ENCODE measurements around the gene PGM5. TPM values are rescaled to one million over a fixed set of nuclear protein-coding genes. Genes with fewer than 3 reads are reported as not detected.

Gene PGM5
- total and polyA plus RNA-seq, 2 experiments from 2014 or later, result 0.11 to 0.46 TPM

GRCh38 chr9:68500457-68501381 lies 144.3 kb downstream of the PGM5 start:
- H3K79me2 ChIP-seq (ENCODE audit: insufficient read depth), result no peaks in the 10 kb centered on the region
- no peaks in the 10 kb centered on the region for H3K4me1 ChIP-seq (ENCODE audit: insufficient read depth)
- no peaks in the 10 kb centered on the region for H3K9me3 ChIP-seq (ENCODE audit: low read depth)
- no peaks in the 10 kb centered on the region for H4K20me1 ChIP-seq (ENCODE audit: insufficient read depth)
- H3F3A ChIP-seq (ENCODE audit: insufficient read depth), result no peaks in the 10 kb centered on the region
- no peaks in the 10 kb centered on the region for H3K27me3 ChIP-seq (replicated peaks; ENCODE audit: insufficient read depth)
- no peak overlapping the region for H2AFZ ChIP-seq
- no peak overlapping the region for H3K27ac ChIP-seq
- DNase-seq, result peak; percentile 19
- H3K4me3 ChIP-seq, result no peak overlapping the region
- in situ Hi-C loops (cut with MboI), result loop anchor here (25.0 kb wide), 1 partner anchor 138 kb away; the partner anchor contains the start of gene PGM5
- WGBS, 2 experiments (ENCODE audit: low coverage in 1 of 2, low lambda C conversion rate in 2 of 2, missing lambda C conversion rate in 2 of 2), result 52 to 54% methylated on average over 9 of the region's 9 CpGs
- H3K4me2 ChIP-seq (ENCODE audit: unreplicated experiment), result no peak overlapping the region
- no peaks in the 10 kb centered on the region for H3K9me2 ChIP-seq (ENCODE audit: insufficient read depth)
- no peaks in the 10 kb centered on the region for H3K36me3 ChIP-seq (ENCODE audit: low read depth)
- TF ChIP-seq EZH2phosphoT487 (IDR thresholded peaks at IDR 0.05; ENCODE audit: insufficient read depth, low read depth) (no peak), EZH2 (IDR thresholded peaks at IDR 0.05; ENCODE audit: insufficient read depth, poor library complexity, severe bottlenecking) (no peak)
- H3K9ac ChIP-seq, result no peak overlapping the region

GRCh38 chr9:68502279-68502678 lies 145.9 kb downstream of the PGM5 start:
- H2AFZ ChIP-seq, result no peak overlapping the region
- no peak overlapping the region for H3K27ac ChIP-seq
- H3K9me2 ChIP-seq (ENCODE audit: insufficient read depth), result no peaks in the 10 kb centered on the region
- no peaks in the 10 kb centered on the region for H3F3A ChIP-seq (ENCODE audit: insufficient read depth)
- H3K9me3 ChIP-seq (ENCODE audit: low read depth), result no peaks in the 10 kb centered on the region
- H3K27me3 ChIP-seq (replicated peaks; ENCODE audit: insufficient read depth), result no peaks in the 10 kb centered on the region
- in situ Hi-C loops (cut with MboI), result loop anchor here (25.0 kb wide), 1 partner anchor 140 kb away; the partner anchor contains the start of gene PGM5
- H3K36me3 ChIP-seq (ENCODE audit: low read depth), result no peaks in the 10 kb centered on the region
- no peak overlapping the region for H3K4me2 ChIP-seq (ENCODE audit: unreplicated experiment)
- DNase-seq, result no peak
- no peaks in the 10 kb centered on the region for H3K79me2 ChIP-seq (ENCODE audit: insufficient read depth)
- WGBS, 2 experiments (ENCODE audit: low coverage in 1 of 2, low lambda C conversion rate in 2 of 2, missing lambda C conversion rate in 2 of 2), result 23 to 27% methylated on average over 4 of the region's 4 CpGs
- H4K20me1 ChIP-seq (ENCODE audit: insufficient read depth), result no peaks in the 10 kb centered on the region
- no peak overlapping the region for H3K9ac ChIP-seq
- TF ChIP-seq EZH2phosphoT487 (IDR thresholded peaks at IDR 0.05; ENCODE audit: insufficient read depth, low read depth), result no peak
- TF ChIP-seq EZH2 (IDR thresholded peaks at IDR 0.05; ENCODE audit: insufficient read depth, poor library complexity, severe bottlenecking), result no peak
- no peak overlapping the region for H3K4me3 ChIP-seq
- no peaks in the 10 kb centered on the region for H3K4me1 ChIP-seq (ENCODE audit: insufficient read depth)

- Histone ChIP-seq H3K27me3 (replicated peaks; ENCODE audit: insufficient read depth) (no peaks in the 10 kb centered on the region), H3K4me3 (no peak overlapping the region), H2AFZ (no peak overlapping the region), H3K9me2 (ENCODE audit: insufficient read depth) (no peaks in the 10 kb centered on the region), H3K4me1 (ENCODE audit: insufficient read depth) (no peaks in the 10 kb centered on the region), H3K36me3 (ENCODE audit: low read depth) (no peaks in the 10 kb centered on the region), H3K79me2 (ENCODE audit: insufficient read depth) (no peaks in the 10 kb centered on the region), H3K9ac (no peak overlapping the region), H3K27ac (no peak overlapping the region), H3K4me2 (ENCODE audit: unreplicated experiment) (no peak overlapping the region), H3K9me3 (ENCODE audit: low read depth) (no peaks in the 10 kb centered on the region), H3F3A (ENCODE audit: insufficient read depth) (no peaks in the 10 kb centered on the region), H4K20me1 (ENCODE audit: insufficient read depth) (no peaks in the 10 kb centered on the region)
- 67 to 79% methylated on average over 4 of the region's 4 CpGs for WGBS, 2 experiments (ENCODE audit: low coverage in 1 of 2, low lambda C conversion rate in 2 of 2, missing lambda C conversion rate in 2 of 2)
- no peak for DNase-seq
- no peak for TF ChIP-seq EZH2 (IDR thresholded peaks at IDR 0.05; ENCODE audit: insufficient read depth, poor library complexity, severe bottlenecking)
- TF ChIP-seq EZH2phosphoT487 (IDR thresholded peaks at IDR 0.05; ENCODE audit: insufficient read depth, low read depth), result no peak
- in situ Hi-C loops (cut with MboI), result loop anchor here (25.0 kb wide), 1 partner anchor 144 kb away; the partner anchor contains the start of gene PGM5
Measured at GRCh38 chr9:68505681-68506409, 149.4 kb downstream of the PGM5 start.

DNA sequence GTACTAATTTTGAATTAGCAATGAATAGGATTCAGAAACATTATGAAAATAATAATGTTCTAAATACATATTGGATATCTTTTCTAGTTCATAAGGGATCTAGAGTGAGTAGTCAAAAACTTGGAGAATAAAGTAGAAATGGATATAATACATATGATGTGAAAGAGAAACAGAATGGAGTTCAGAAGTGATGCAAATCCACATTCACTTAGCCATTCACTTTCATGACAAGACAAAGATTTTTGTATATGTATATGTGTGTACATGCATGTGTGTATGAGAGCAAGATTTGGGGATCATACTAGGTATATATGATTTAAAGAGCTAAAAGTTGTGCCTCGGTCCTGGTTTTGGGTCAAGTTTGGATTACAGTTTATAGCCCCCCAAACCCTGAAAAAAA lies 150.1 kb downstream of the PGM5 start:
- Histone ChIP-seq H3K9me2 (ENCODE audit: insufficient read depth) (no peaks in the 10 kb centered on the region), H3K27me3 (replicated peaks; ENCODE audit: insufficient read depth) (no peaks in the 10 kb centered on the region), H3K4me3 (no peak overlapping the region), H3F3A (ENCODE audit: insufficient read depth) (no peaks in the 10 kb centered on the region), H3K27ac (no peak overlapping the region), H3K4me1 (ENCODE audit: insufficient read depth) (no peaks in the 10 kb centered on the region), H3K9me3 (ENCODE audit: low read depth) (no peaks in the 10 kb centered on the region), H2AFZ (no peak overlapping the region), H3K4me2 (ENCODE audit: unreplicated experiment) (no peak overlapping the region), H3K79me2 (ENCODE audit: insufficient read depth) (no peaks in the 10 kb centered on the region), H3K36me3 (ENCODE audit: low read depth) (no peaks in the 10 kb centered on the region), H4K20me1 (ENCODE audit: insufficient read depth) (no peaks in the 10 kb centered on the region), H3K9ac (no peak overlapping the region)
- in situ Hi-C loops (cut with MboI), result loop anchor here (25.0 kb wide), 1 partner anchor 144 kb away; the partner anchor contains the start of gene PGM5
- no peak for DNase-seq
- whole genome bisulfite sequencing, 2 experiments (ENCODE audit: low coverage in 1 of 2, low lambda C conversion rate in 2 of 2, missing lambda C conversion rate in 2 of 2), result 65 to 69% methylated on average over 1 of the region's 1 CpG
- TF ChIP-seq EZH2 (IDR thresholded peaks at IDR 0.05; ENCODE audit: insufficient read depth, poor library complexity, severe bottlenecking) (no peak), EZH2phosphoT487 (IDR thresholded peaks at IDR 0.05; ENCODE audit: insufficient read depth, low read depth) (no peak)
